Measurements from ENCODE around the gene KCNJ5. TPM values are rescaled to one million over a fixed set of nuclear protein-coding genes. Genes with fewer than 3 reads are reported as not detected.
"Not testable (repeated sequence)": the region's sequence is repeated elsewhere in the genome, so short reads cannot be mapped to it uniquely, and the experiment has no call there.

The KCNJ5 gene
- total RNA-seq, 4 donors from 2014 or later, result 0.31 to 3.2 (median 0.71) TPM

DNA sequence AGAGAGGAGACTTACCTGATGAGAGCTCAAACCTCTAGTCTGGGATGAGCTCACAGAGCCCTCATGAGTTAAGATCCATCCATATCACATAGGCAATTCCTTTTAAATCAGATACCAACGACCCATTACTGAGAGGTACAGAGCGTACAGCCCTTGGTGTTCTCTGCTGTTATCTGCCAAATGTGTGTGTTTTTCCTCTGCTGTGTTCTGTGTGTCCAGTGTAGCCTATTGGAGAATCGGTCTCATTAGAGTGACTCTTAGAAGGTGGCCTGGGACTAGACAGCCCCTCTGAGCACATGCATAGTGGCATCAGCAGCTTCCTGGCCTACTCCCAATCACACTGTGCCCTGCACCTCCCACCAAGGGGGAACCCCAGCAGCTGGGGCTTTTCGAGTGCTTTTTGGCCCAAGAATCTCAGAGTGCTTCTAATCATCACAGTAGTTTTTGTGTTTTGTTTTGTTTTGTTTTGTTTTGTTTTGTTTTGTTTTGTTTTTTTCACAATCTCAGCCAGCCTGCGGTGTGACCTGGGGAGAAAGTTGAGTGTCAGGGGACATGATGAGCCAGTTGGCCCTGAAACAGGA, 26.1 kb downstream of the KCNJ5 start:
- H3K27me3 ChIP-seq, result peaks cover 7% of the 10 kb centered on the region
- no peaks in the 10 kb centered on the region for H3K4me1 ChIP-seq
- H3K4me3 ChIP-seq, result no peak overlapping the region
- H3K36me3 ChIP-seq, result no peaks in the 10 kb centered on the region
- no peak overlapping the region for H3K27ac ChIP-seq
- TF ChIP-seq POLR2A (IDR thresholded peaks at IDR 0.05) (no peak), POLR2AphosphoS5 (IDR thresholded peaks at IDR 0.05) (no peak), EP300 (IDR thresholded peaks at IDR 0.05) (no peak)
- TF ChIP-seq, protein P1, sequence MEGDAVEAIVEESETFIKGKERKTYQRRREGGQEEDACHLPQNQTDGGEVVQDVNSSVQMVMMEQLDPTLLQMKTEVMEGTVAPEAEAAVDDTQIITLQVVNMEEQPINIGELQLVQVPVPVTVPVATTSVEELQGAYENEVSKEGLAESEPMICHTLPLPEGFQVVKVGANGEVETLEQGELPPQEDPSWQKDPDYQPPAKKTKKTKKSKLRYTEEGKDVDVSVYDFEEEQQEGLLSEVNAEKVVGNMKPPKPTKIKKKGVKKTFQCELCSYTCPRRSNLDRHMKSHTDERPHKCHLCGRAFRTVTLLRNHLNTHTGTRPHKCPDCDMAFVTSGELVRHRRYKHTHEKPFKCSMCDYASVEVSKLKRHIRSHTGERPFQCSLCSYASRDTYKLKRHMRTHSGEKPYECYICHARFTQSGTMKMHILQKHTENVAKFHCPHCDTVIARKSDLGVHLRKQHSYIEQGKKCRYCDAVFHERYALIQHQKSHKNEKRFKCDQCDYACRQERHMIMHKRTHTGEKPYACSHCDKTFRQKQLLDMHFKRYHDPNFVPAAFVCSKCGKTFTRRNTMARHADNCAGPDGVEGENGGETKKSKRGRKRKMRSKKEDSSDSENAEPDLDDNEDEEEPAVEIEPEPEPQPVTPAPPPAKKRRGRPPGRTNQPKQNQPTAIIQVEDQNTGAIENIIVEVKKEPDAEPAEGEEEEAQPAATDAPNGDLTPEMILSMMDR (IDR thresholded peaks at IDR 0.05), result no peak
- H3K9me3 ChIP-seq, result no peaks in the 10 kb centered on the region
- WGBS, 2 donors (ENCODE audit: low coverage in 1 of 2), result 69 to 77% methylated on average over 3 of the region's 5 CpGs
- no peak for ATAC-seq

DNA sequence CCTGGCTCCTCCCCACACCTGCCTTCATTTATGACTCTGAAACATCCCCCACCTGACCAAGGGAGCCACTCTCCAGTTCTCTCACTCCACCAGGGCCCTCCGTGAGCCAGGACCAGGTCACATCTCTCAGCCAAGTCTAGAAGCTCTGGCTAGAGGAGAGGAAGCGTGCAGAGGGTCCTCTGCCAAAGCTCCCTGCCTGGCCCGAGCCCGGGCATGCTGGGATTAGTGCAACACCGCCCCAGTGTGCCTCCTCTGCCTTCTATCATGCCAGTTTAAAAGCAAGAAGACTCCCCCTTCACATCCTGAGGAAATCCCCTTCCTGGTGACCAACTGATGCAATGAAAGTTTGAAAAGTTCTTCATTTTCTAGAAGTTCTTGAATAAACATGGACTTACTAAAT, 28.1 kb downstream of the KCNJ5 start:
- peaks cover 7% of the 10 kb centered on the region for H3K27me3 ChIP-seq
- WGBS, 2 donors (ENCODE audit: low coverage in 1 of 2), result 27% methylated on average over 3 of the region's 5 CpGs; no CpG with 5 or more reads in 1 of the 2 donors
- no peak overlapping the region for H3K27ac ChIP-seq
- H3K4me1 ChIP-seq, result no peaks in the 10 kb centered on the region
- H3K36me3 ChIP-seq, result no peaks in the 10 kb centered on the region
- no peak for TF ChIP-seq POLR2A (IDR thresholded peaks at IDR 0.05)
- TF ChIP-seq, protein P1 (IDR thresholded peaks at IDR 0.05), result no peak
- no peak for TF ChIP-seq POLR2AphosphoS5 (IDR thresholded peaks at IDR 0.05)
- TF ChIP-seq EP300 (IDR thresholded peaks at IDR 0.05), result no peak
- no peaks in the 10 kb centered on the region for H3K9me3 ChIP-seq
- H3K4me3 ChIP-seq, result no peak overlapping the region
- ATAC-seq, result no peak

DNA sequence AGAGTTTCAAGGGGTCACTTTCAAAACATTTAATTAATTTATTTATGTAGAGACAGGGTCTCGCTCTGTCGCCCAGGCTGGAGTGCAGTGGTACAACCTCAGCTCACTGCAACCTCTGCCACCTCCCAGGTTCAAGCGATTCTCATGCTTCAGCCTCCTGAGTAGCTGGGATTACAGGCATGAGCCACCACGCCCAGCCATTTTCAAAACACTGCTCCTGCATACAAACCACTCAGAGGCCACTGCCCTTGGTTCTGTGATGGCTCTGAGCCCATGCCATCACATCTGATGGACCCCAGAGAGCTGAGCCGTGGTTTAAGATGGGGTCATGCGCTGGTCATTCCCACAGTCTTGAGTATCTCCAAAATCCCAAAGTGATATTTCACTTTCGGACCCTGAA, 28.5 kb downstream of the KCNJ5 start:
- not testable (repeated sequence) for H3K36me3 ChIP-seq, ATAC-seq, H3K27ac ChIP-seq, H3K27me3 ChIP-seq, H3K4me1 ChIP-seq, H3K9me3 ChIP-seq, H3K4me3 ChIP-seq
- WGBS, 2 donors (ENCODE audit: low coverage in 1 of 2), result 50% methylated on average over 2 of the region's 7 CpGs; no CpG with 5 or more reads in 1 of the 2 donors

- Histone ChIP-seq H3K27ac (no peak overlapping the region), H3K9me3 (no peaks in the 10 kb centered on the region), H3K36me3 (no peaks in the 10 kb centered on the region), H3K4me1 (no peaks in the 10 kb centered on the region), H3K4me3 (no peak overlapping the region), H3K27me3 (peaks cover 7% of the 10 kb centered on the region)
- 75 to 90% methylated on average over 4 to 8 of the region's 15 CpGs for WGBS, 2 donors (ENCODE audit: low coverage in 1 of 2)
- no peak for ATAC-seq
- TF ChIP-seq EP300 (IDR thresholded peaks at IDR 0.05) (no peak), POLR2A (IDR thresholded peaks at IDR 0.05) (no peak), POLR2AphosphoS5 (IDR thresholded peaks at IDR 0.05) (no peak)
- TF ChIP-seq, protein P1 (IDR thresholded peaks at IDR 0.05), result no peak
Measured at GRCh38 chr11:128920666-128921065, 29.5 kb downstream of the KCNJ5 start.

DNA sequence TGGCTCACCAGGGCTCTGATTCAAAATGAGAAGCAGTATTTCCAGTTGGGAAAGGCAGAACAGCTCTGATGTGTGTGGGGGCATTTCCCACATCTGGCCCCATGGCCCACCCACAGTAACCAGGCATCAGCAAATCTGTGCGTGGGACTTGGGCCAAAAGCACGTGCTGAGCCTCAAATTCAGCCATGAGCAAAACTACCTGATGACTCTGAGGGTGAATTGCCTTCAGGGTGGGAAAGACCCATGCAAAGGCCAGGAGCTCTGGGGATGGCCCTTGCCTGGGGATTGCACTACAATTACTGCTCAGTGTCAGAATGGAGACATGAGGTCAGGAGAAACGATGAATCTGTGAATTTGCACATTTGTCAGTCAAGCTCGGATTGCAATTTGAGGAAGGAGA, 30.6 kb downstream of the KCNJ5 start:
- no peak for ATAC-seq
- no peaks in the 10 kb centered on the region for H3K4me1 ChIP-seq
- peaks cover 7% of the 10 kb centered on the region for H3K27me3 ChIP-seq
- WGBS, 2 donors (ENCODE audit: low coverage in 1 of 2), result 83 to 86% methylated on average over 1 to 4 of the region's 4 CpGs
- H3K27ac ChIP-seq, result no peak overlapping the region
- TF ChIP-seq POLR2A (IDR thresholded peaks at IDR 0.05) (no peak), EP300 (IDR thresholded peaks at IDR 0.05) (no peak), POLR2AphosphoS5 (IDR thresholded peaks at IDR 0.05) (no peak)
- TF ChIP-seq, protein P1 (IDR thresholded peaks at IDR 0.05), result no peak
- no peak overlapping the region for H3K4me3 ChIP-seq
- H3K36me3 ChIP-seq, result no peaks in the 10 kb centered on the region
- no peaks in the 10 kb centered on the region for H3K9me3 ChIP-seq
